D721Med (cell line): ENCODE results near the gene TSPAN3.

Experiments
- DNase-seq: peaks from one replicate; pipeline ENCODE4 v3.0.0; 2011; ENCODE audit warnings: low spot score; ENCODE audit not compliant: insufficient read length
- FAIRE-seq: peaks from 2 replicates; lab custom pipeline; 2011; peaks lifted over from hg19 to GRCh38; lab: Jason Lieb, UNC
- CTCF ChIP-seq: IDR thresholded peaks from 2 replicates; pipeline ENCODE4 v1.5.1; 2012; ENCODE audit warnings: mild to moderate bottlenecking, control low read depth; ENCODE audit not compliant: insufficient read depth; ENCODE audit errors: missing control alignments

TSPAN3 gene

DNA sequence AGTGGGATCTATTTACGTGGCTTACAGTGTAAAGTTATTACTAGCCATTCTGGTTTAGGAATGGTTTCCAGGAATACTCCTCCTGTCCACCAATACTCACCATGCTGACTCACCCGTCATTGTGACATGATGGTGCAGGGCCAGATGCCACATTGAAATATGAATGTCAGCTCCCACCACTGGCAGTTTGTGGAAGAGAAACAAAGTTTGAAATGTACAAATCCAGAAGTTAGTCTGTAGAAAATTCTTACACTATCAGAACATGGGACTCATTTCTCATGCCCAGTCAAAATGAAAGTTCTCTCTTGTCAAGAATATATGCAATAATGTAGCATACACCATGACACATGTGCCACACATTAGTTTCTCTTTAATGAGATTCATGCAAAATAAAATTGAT, 14.4 kb upstream of the TSPAN3 start:
- TF ChIP-seq CTCF: no peak
- no peak for FAIRE-seq
- DNase-seq: no peak

GRCh38 chr15:77084436-77084835, 13.5 kb upstream of the TSPAN3 start:
- no peak for FAIRE-seq
- TF ChIP-seq CTCF: no peak
- DNase-seq: no peak

DNA sequence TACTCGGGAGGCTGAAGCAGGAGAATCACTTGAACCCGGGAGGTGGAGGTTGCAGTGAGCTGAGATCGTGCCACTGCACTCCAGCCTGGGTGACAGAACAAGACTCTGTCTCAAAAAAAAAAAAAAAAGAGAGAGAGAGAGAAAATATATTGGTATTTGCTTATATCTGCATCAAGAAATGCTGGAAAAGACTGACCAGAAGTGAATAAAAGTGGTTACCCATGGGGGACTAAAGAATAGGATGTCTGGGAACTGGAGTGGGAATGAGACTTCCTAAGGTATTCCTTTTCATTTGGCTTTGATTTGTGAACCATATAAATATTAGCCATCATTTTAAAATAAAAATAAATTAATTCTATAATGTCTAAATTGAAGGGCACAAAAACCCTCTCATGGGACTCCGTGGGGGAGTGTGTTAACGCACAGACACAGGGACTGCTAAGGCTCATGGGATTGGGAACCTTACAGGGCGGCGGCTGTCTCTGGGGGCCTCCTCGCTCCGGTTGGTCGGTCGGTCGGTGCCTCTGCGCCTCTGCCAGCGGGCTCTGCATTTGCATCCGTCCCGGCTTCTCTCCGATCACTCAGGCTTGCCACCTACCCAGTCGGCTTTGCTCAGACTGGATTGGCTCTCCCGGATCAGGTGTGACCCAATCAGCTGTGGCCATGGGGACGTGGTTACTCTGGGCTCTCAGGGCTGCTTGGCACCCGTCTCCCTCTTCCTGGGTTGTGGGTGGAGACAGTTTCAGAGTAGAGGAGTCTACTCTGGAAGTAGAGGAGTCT, 12.7 kb upstream of the TSPAN3 start:
- TF ChIP-seq CTCF: no peak
- no peak for DNase-seq
- no peak for FAIRE-seq

- no peak for DNase-seq
- no peak for FAIRE-seq
- no peak for TF ChIP-seq CTCF
Measured at GRCh38 chr15:77081971-77082370, 11.1 kb upstream of the TSPAN3 start.

GRCh38 chr15:77076323-77076915, 5.5 kb upstream of the TSPAN3 start:
- DNase-seq: no peak
- TF ChIP-seq CTCF: no peak
- no peak for FAIRE-seq

- FAIRE-seq: no peak
- no peak for TF ChIP-seq CTCF
- DNase-seq: no peak
Measured at GRCh38 chr15:77075528-77075927, 4.6 kb upstream of the TSPAN3 start.

DNA sequence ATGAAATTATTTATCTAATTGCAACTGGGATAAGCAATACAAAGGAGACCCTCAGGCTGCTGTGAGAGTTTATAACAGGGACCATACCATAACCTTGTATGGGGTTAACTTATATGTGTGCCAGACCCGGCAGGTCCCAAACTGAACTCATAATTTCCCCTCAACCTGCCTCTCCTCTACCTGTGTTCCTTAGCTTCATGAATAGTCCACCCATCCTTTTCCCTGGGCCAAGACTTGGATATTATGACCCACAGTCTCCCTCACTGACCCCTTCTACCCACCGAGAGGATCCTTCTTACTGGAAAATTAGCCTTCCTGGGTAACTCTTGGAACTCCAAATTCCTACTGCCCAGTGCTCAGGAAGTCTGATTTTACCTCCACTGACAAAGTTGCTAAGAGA, 3.4 kb upstream of the TSPAN3 start:
- FAIRE-seq (no peak), DNase-seq (no peak)
- no peak for TF ChIP-seq CTCF
